ENCODE data around the gene AGBL2. TPM values are rescaled to one million over a fixed set of nuclear protein-coding genes. Genes with fewer than 3 reads are reported as not detected.
"Not testable (repeated sequence)": the region's sequence is repeated elsewhere in the genome, so short reads cannot be mapped to it uniquely, and the experiment has no call there.

AGBL2 gene
- total RNA-seq, 1 donor from 2014 or later, result 0.35 TPM

DNA sequence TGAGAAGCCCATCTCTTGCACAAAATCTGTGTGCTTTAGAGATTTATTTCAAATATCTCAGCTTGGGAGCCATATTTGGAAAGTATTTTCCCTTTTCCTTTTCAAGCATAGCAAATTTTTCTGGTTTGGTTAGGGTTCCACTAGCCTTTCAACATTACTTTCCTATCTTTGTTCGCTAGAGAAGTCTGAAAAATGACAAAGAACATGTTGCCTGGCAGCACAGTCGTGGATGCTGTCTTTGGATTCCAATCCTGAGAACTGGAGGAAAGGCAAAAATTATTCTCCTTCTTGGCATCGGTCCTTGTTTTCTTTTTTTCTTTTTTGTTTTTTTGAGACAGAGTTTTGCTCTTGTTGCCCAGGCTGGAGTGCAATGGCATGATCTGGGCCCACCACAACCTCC lies 65.9 kb downstream of the AGBL2 start:
- DNase-seq, result no peak
- intact Hi-C loops (cut with DNase I), result loop anchor here (10.0 kb wide), 2 partner anchors 66 to 186 kb away; partner anchors contain the start of gene AGBL2
- ATAC-seq (ENCODE audit: poor library complexity), result no peak

DNA sequence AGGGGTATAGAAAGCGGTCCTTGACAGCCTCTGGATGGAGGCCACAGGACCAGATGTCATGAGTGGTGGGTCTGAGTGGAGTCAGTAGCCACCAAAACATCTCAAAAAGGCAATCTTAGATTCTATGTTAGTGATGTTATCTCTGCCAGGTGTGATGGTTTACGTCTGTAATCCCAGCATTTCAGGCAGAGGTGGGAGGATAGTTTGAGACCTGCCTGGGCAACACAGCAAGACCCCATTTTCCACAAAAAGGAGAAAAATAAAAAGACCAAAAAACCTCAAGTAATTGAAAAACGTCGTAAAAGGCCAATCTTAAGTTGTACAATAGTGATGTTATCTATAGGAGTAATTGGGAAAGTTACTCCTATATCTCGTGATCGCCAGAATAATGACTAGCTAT lies 69.2 kb downstream of the AGBL2 start:
- ATAC-seq (ENCODE audit: poor library complexity) (no peak), DNase-seq (no peak)
- intact Hi-C loops (cut with DNase I), result loop anchor here (10.0 kb wide), 2 partner anchors 69 to 189 kb away; partner anchors contain the start of gene AGBL2

- ATAC-seq (ENCODE audit: poor library complexity) (no peak), DNase-seq (no peak)
- intact Hi-C loops (cut with DNase I), result loop anchor here (10.0 kb wide), 2 partner anchors 69 to 189 kb away; partner anchors contain the start of gene AGBL2
These were observed 69.7 kb downstream of the AGBL2 start for GRCh38 chr11:47645500-47645899.

- peak; percentile 98 for ATAC-seq (ENCODE audit: poor library complexity)
- peak; percentile 96 for DNase-seq
- intact Hi-C loops (cut with DNase I), result loop anchor here (10.0 kb wide), 2 partner anchors 73 to 193 kb away; partner anchors contain the start of gene AGBL2
These were observed 72.9 kb downstream of the AGBL2 start, which contains the start of gene MTCH2 for GRCh38 chr11:47642099-47642855. Gene MTCH2, minus strand, starts transcription at chr11:47642559. Its CDS starts 94 bp downstream, at chr11:47642465.

DNA sequence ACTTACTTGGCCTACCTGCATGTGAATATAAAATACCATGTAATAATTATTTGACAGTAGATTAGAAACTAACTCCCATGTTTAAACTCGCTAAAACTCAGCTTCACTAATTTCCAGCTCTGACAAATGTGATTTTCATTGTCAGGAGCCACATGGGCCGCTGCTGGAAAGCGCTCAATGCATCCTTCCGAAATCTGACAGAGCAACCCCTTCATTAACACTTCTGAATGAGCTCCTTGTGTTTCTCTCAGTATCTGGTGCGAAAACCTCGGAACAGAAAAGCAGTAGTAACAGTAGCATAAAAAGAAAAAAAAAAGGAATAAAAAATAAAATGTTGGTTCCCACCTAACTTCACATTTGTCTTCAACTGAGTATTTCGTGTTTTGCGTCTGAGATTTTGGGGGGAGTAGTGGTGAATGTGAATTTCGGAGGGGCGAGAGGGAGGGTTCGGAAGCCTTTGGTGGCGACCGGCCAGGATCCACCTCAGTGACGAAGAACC lies 73.5 kb downstream of the AGBL2 start:
- ATAC-seq (ENCODE audit: poor library complexity), result no peak
- DNase-seq, result no peak
- intact Hi-C loops (cut with DNase I), result loop anchor here (10.0 kb wide), 2 partner anchors 73 to 193 kb away; partner anchors contain the start of gene AGBL2

- not testable (repeated sequence) for ATAC-seq (ENCODE audit: poor library complexity); DNase-seq
- intact Hi-C loops (cut with DNase I), result loop anchor here (10.0 kb wide), 2 partner anchors 74 to 194 kb away; partner anchors contain the start of gene AGBL2
These were observed 74.7 kb downstream of the AGBL2 start for GRCh38 chr11:47640506-47640905.

- intact Hi-C loops (cut with DNase I); ATAC-seq (ENCODE audit: poor library complexity); DNase-seq: not testable (repeated sequence)
These were observed 78.8 kb downstream of the AGBL2 start for GRCh38 chr11:47636331-47636730.

GRCh38 chr11:47631473-47631872 lies 83.7 kb downstream of the AGBL2 start:
- intact Hi-C loops (cut with DNase I), result no loop called here
- no peak for DNase-seq
- no peak for ATAC-seq (ENCODE audit: poor library complexity)

DNA sequence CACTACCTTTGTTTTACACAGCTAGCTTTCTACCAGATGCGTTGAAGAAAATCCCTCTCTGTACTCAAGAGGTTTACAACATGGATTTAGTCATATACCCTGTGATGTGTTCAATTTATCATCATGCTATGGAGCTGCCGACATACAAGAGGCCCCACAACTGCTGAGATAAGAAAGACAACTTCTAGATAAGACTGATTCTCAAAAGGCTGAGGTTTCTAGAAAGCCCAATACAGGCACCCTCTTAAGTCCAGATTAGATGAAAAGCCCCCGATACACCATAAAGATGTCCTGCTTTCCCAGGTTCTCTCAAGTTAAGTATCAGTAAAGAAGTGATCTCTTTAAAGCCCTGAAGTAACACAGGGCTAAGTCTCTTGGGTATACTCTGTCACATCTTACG lies 87.1 kb downstream of the AGBL2 start:
- ATAC-seq (ENCODE audit: poor library complexity) (no peak), DNase-seq (no peak)
- intact Hi-C loops (cut with DNase I), result no loop called here

GRCh38 chr11:47626234-47626633 lies 88.9 kb downstream of the AGBL2 start:
- no peak for DNase-seq
- no peak for ATAC-seq (ENCODE audit: poor library complexity)
- intact Hi-C loops (cut with DNase I), result no loop called here

DNA sequence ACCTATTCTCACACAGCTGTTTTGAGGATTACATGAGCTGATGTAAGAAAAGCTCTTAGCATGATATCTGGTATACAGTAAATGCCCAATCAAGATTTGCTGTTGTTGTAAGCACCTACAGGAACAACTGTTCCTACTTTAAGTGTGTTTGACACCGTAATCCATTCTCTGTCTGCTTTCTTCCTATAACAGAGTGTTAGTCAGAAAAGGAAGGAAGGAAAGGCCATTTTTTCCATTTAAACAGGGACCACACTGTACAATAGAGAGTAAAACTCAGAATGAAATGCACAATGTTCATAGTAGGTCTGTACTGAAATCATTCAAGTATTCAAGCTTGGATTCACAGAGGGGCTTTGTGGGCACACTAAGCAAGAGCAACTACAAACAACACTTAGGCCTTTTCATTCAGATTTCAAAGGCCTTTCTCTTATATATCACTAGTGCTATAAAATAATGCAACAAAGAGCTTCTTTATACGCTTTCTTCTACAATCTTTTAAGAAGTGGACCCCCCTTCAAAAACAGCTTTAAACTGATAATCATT lies 94.3 kb downstream of the AGBL2 start:
- intact Hi-C loops (cut with DNase I), result no loop called here
- ATAC-seq (ENCODE audit: poor library complexity), result no peak
- no peak for DNase-seq

DNA sequence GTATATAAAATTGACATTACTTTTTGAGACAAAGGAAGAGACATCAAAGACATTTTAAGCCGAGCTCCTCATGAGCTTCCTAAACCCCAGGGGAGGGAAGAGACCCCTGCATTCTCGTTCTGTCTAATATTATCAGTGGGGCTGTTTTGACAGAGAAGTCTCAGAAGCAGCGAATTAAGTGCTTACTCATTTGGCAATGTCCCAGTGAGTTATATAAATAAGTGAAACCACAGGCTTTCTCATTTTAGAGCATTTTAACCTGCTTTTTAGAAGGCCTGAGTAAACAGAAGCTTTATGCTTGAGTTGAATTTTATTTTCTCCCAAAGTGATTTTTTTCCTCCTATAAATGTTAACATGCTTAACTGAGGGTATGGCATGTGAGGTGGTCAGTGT lies 97.8 kb downstream of the AGBL2 start:
- intact Hi-C loops (cut with DNase I), result no loop called here
- ATAC-seq (ENCODE audit: poor library complexity) (no peak), DNase-seq (no peak)

- DNase-seq (no peak), ATAC-seq (ENCODE audit: poor library complexity) (peak; percentile 79)
- intact Hi-C loops (cut with DNase I), result no loop called here
These were observed 98.3 kb downstream of the AGBL2 start for GRCh38 chr11:47616726-47617416.

- DNase-seq (no peak), ATAC-seq (ENCODE audit: poor library complexity) (no peak)
- intact Hi-C loops (cut with DNase I), result no loop called here
These were observed 99.9 kb downstream of the AGBL2 start for GRCh38 chr11:47615249-47615648.

- intact Hi-C loops (cut with DNase I), result no loop called here
- peak; percentile 55 for ATAC-seq (ENCODE audit: poor library complexity)
These were observed 103.8 kb downstream of the AGBL2 start for GRCh38 chr11:47611348-47611794.

GRCh38 chr11:47609675-47610074 lies 105.5 kb downstream of the AGBL2 start:
- no peak for DNase-seq
- intact Hi-C loops (cut with DNase I), result loop anchor here (10.0 kb wide), 1 partner anchor 105 kb away; no protein-coding TSS in a partner anchor
- no peak for ATAC-seq (ENCODE audit: poor library complexity)

More at GRCh38 chr11:47611348-47611794, 103.8 kb downstream of the AGBL2 start:
- no peak for DNase-seq
